Measurements from ENCODE around the gene DENND1B. TPM values are rescaled to one million over a fixed set of nuclear protein-coding genes. Genes with fewer than 3 reads are reported as not detected.

The DENND1B gene
- total RNA-seq, 4 donors from 2014 or later, result 3.3 to 21.7 (median 8.9) TPM

GRCh38 chr1:197692965-197693364 lies 82.3 kb downstream of the DENND1B start:
- no peaks in the 10 kb centered on the region for H3K27me3 ChIP-seq
- in situ Hi-C loops (cut with MboI; ENCODE audit: low sequenced_read_pairs in 4 of 4), result no loop called here
- no peaks in the 10 kb centered on the region for H3K36me3 ChIP-seq
- peaks cover 0 to 7% (median 0%) of the 10 kb centered on the region in 3 donors for H3K9me3 ChIP-seq
- ATAC-seq, result no peak
- intact Hi-C loops (cut with DNase I; ENCODE audit: low total_unique reads), result loop anchor here (10.0 kb wide), 1 partner anchor 172 kb away; no protein-coding TSS in a partner anchor
- H3K4me3 ChIP-seq, result no peak overlapping the region
- DNase-seq, result no peak
- TF ChIP-seq POLR2A (IDR thresholded peaks at IDR 0.05) (no peak), CTCF (IDR thresholded peaks at IDR 0.05 in 4 of 5, conservative IDR thresholded peaks at IDR 0.05 in 1 of 5) (no peak)
- peaks cover 4 to 6% of the 10 kb centered on the region in 2 donors for H3K4me1 ChIP-seq
- no peak overlapping the region for H3K27ac ChIP-seq

- Histone ChIP-seq H3K27me3 (no peaks in the 10 kb centered on the region), H3K4me1 (peaks cover 4 to 6% of the 10 kb centered on the region in 2 donors), H3K9me3 (peaks cover 0 to 7% (median 0%) of the 10 kb centered on the region in 3 donors), H3K27ac (no peak overlapping the region), H3K36me3 (no peaks in the 10 kb centered on the region), H3K4me3 (no peak overlapping the region)
- intact Hi-C loops (cut with DNase I; ENCODE audit: low total_unique reads), result loop anchor here (10.0 kb wide), 1 partner anchor 173 kb away; no protein-coding TSS in a partner anchor
- ATAC-seq (no peak), DNase-seq (no peak)
- in situ Hi-C loops (cut with MboI; ENCODE audit: low sequenced_read_pairs in 4 of 4), result no loop called here
- TF ChIP-seq CTCF (IDR thresholded peaks at IDR 0.05 in 4 of 5, conservative IDR thresholded peaks at IDR 0.05 in 1 of 5), result no peak
- no peak for TF ChIP-seq POLR2A (IDR thresholded peaks at IDR 0.05)
Observed at GRCh38 chr1:197691816-197692215, 83.5 kb downstream of the DENND1B start.

- Histone ChIP-seq H3K27me3 (no peaks in the 10 kb centered on the region), H3K27ac (no peak overlapping the region), H3K9me3 (peaks cover 0 to 7% (median 0%) of the 10 kb centered on the region in 3 donors), H3K4me1 (peaks cover 0 to 6% of the 10 kb centered on the region in 2 donors), H3K4me3 (no peak overlapping the region), H3K36me3 (no peaks in the 10 kb centered on the region)
- ATAC-seq, result no peak
- DNase-seq, result no peak
- in situ Hi-C loops (cut with MboI; ENCODE audit: low sequenced_read_pairs in 4 of 4), result no loop called here
- TF ChIP-seq CTCF (IDR thresholded peaks at IDR 0.05 in 4 of 5, conservative IDR thresholded peaks at IDR 0.05 in 1 of 5) (no peak), POLR2A (IDR thresholded peaks at IDR 0.05) (no peak)
- intact Hi-C loops (cut with DNase I; ENCODE audit: low total_unique reads), result loop anchor here (10.0 kb wide), 1 partner anchor 175 kb away; no protein-coding TSS in a partner anchor
Observed at GRCh38 chr1:197690074-197690473, 85.2 kb downstream of the DENND1B start.

- no peak overlapping the region for H3K4me3 ChIP-seq
- intact Hi-C loops (cut with DNase I; ENCODE audit: low total_unique reads) (no loop called here), in situ Hi-C loops (cut with MboI; ENCODE audit: low sequenced_read_pairs in 4 of 4) (no loop called here)
- TF ChIP-seq POLR2A (IDR thresholded peaks at IDR 0.05), result no peak
- no peak for TF ChIP-seq CTCF (IDR thresholded peaks at IDR 0.05 in 4 of 5, conservative IDR thresholded peaks at IDR 0.05 in 1 of 5)
- H3K27me3 ChIP-seq, result no peaks in the 10 kb centered on the region
- H3K4me1 ChIP-seq, result peaks cover 0 to 6% of the 10 kb centered on the region in 2 donors
- no peaks in the 10 kb centered on the region for H3K36me3 ChIP-seq
- ATAC-seq (no peak), DNase-seq (no peak)
- H3K27ac ChIP-seq, result no peak overlapping the region
- peaks cover 0 to 7% (median 0%) of the 10 kb centered on the region in 3 donors for H3K9me3 ChIP-seq
Observed at GRCh38 chr1:197688233-197688632, 87.0 kb downstream of the DENND1B start.
